ENCODE measurements around the gene GJE1.

Gene GJE1

GRCh38 chr6:142167071-142167470 is 34.3 kb downstream of the GJE1 start:
- DNase-seq: no peak

- DNase-seq: no peak
Measured at GRCh38 chr6:142167486-142167885, 34.8 kb downstream of the GJE1 start.

GRCh38 chr6:142171351-142171750 is 38.6 kb downstream of the GJE1 start:
- DNase-seq: no peak

DNA sequence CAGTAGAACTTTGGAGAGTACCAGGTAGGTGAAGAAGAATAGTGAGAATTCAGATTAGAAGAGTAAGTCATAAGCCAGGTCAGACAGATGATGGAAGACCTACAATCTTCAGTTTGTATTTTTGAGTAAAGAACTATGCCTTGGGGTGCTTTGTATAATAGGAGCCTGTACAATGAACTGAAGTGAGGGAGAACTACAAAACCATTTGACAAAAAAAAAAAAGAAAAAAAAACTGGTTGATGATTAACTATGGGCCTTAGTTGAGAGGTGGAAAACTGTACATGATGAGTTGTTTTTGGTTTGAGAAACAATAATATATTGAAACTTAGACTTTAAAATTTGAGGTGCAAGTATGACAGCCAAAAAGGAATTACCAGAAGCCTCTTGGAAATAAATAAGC is 40.0 kb downstream of the GJE1 start:
- DNase-seq: no peak

DNA sequence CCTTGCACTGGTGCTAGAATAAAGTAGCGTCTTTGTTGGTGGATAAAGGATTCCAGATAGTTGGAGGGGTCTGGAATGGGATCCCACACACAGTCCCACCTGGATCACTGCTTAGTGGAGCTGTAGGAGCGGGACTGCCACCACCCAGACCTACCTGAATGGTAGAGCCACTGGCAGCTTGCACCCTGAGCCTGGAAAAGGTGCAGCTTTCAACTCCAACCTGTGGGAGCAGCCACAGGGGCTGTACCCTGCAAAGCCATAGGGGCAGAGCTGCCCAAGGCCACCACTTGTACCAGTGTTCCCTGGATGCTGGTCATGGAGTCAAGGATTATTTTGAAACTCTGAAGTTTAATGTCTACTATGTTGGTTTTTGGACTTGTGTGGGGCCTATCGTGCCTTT is 41.3 kb downstream of the GJE1 start:
- no peak for DNase-seq

DNA sequence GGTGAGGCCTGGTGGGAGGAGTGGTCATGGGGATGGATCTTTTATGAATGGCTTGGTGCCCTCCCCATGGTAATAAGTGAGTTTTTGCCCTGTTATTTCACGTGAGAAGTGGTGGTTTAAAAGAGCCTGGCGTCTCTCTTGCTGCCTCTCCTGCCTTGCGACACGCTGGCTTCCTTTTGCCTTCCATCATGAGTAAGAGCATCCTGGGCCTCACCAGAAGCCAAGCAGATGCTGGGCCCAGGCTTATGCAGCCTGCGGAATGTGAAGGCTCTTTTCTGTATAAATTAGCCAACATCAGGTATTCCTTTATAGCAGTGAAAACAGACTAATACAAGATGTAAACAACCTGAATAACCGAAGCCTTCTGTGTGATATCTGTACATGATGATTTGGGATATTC is 42.0 kb downstream of the GJE1 start:
- DNase-seq: no peak

- DNase-seq: no peak
Measured at GRCh38 chr6:142178129-142178528, 45.4 kb downstream of the GJE1 start.

GRCh38 chr6:142182004-142182403 is 49.3 kb downstream of the GJE1 start:
- no peak for DNase-seq

DNA sequence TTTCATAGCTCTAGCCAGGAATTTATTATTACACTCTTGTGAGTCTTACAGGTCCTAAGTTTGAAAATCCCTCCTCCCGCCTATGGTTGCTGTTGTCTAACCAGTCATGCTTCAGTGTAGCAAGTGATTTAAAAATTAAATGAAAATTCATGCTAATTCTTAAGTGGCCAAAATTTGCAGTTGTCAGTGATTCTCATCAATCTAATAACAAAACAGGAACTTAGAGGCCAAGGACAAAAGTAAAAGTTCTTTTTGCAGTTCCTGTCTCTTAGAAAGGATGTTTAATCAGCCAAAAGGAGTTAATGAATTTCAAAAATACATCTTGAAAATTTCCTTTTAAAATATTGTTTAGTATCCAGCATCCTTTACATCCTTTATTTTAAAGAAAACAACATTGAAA is 50.6 kb downstream of the GJE1 start:
- no peak for DNase-seq

DNA sequence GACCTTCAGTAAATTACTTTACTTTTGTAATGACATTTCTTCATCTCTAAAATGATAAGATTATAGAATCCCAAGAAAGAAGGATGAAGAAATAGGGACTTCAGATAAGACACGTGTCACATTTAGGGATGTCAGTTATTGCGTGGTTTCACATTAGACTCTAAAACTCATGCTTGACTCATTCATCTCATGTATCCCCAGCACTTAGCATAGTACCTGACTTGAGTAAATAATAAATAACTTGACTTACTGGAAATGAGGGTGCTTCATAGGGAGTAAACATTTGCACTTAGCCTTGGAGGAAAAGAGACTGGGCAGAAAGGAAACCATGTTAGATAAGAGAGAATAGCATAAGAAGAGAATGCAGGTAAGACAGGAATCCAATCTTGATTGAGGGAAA is 51.6 kb downstream of the GJE1 start:
- DNase-seq: no peak

Measured in EL (cell line).